Stomach (tissue), 9 donors: Measurements from ENCODE around the gene AFAP1. TPM values are rescaled to one million over a fixed set of nuclear protein-coding genes. Genes with fewer than 3 reads are reported as not detected.

Experiments used
- DNase-seq, 2 donors: peaks; one replicate each; pipeline versions ENCODE4 v3.0.0 to v3.0.0-alpha.2; 2013 to 2019
- H3K27ac ChIP-seq, 5 donors: fragments of 200-600 bp in 4 of 5; sonication (generic) in 4 of 5; one replicate each; pipeline ENCODE4 v1.5.1; 2013 to 2019; ENCODE audit warnings: mild to moderate bottlenecking in 1 of 5, moderate library complexity in 1 of 5
- H3K27me3 ChIP-seq, 3 donors: fragments of 200-600 bp; sonication (generic); one replicate each; pipeline ENCODE4 v1.5.1; 2017 to 2019; ENCODE audit warnings: mixed run types in 1 of 3
- H3K36me3 ChIP-seq, 4 donors: fragments of 200-600 bp; sonication (generic); 1 replicate in 3 of 4; 2 replicates in 1 of 4; pipeline ENCODE4 v1.5.1; 2016 to 2019
- H3K4me1 ChIP-seq, 4 donors: fragments of 200-600 bp; sonication (generic); one replicate each; pipeline ENCODE4 v1.5.1; 2016 to 2019
- H3K4me3 ChIP-seq, 4 donors: fragments of 200-600 bp; sonication (generic) in 3 of 4; one replicate each; pipeline ENCODE4 v1.5.1; 2016 to 2019; ENCODE audit warnings: mild to moderate bottlenecking in 1 of 4
- H3K9me3 ChIP-seq, 4 donors: fragments of 200-600 bp; sonication (generic); one replicate each; pipeline ENCODE4 v1.5.1; 2016 to 2019
- EP300 ChIP-seq: sonication (generic); formaldehyde crosslinking; IDR thresholded peaks from one replicate; pipeline ENCODE4 v1.6.1; 2017; ENCODE audit warnings: antibody characterized with exemption
- POLR2A ChIP-seq, 4 donors: fragments of 450-650 bp; IDR thresholded peaks; one replicate each; pipeline ENCODE4 v1.6.1; 2016; ENCODE audit warnings: antibody characterized with exemption in 4 of 4, control low read depth in 2 of 4, mild to moderate bottlenecking in 1 of 4, moderate library complexity in 1 of 4
- POLR2AphosphoS5 ChIP-seq, 3 donors: sonication (generic); formaldehyde crosslinking; IDR thresholded peaks; one replicate each; pipeline ENCODE4 v1.6.1; 2016; ENCODE audit warnings: antibody characterized with exemption in 3 of 3
- WGBS, 5 donors: extraction: QIAGEN DNeasy Blood & Tissue Kit in 3 of 5; methylation state at CpG; one replicate each; pipeline versions ENCODE4 v1.1.5 to v1.1.7; 2013 to 2018; 5-methylcytosine and 5-hydroxymethylcytosine counted together
- intact Hi-C: fragments of 100-400 bp; cut with DNase I; formaldehyde crosslinking; loops from one replicate; pipeline ENCODE4 v1.15.1; 2023; ENCODE audit warnings: low total_unique reads
- polyA plus RNA-seq, 3 donors: library from polyadenylated mRNA; stranded (reverse); fragments of 200-250 nt; gene quantifications; one replicate each; pipeline ENCODE4 v1.2.3, GENCODE V29; 2013
- total RNA-seq, 5 donors: library from RNA; depleted of rRNA; stranded (reverse); fragments of >200 nt; gene quantifications; one replicate each; pipeline versions ENCODE4 v1.1.0 to v1.2.3, GENCODE V29; 2014 to 2016
- TF ChIP-seq, protein P1 (sequence below), 7 experiments: fragments of 450-650 bp in 4 of 7; fragments of 200-600 bp in 3 of 7; sonication (generic) in 3 of 7; IDR thresholded peaks; one replicate each; pipeline ENCODE4 v1.5.1; 2016 to 2019; ENCODE audit warnings: antibody characterized with exemption in 7 of 7, control low read depth in 2 of 7, mild to moderate bottlenecking in 1 of 7
- donor health status: healthy with polysubstance abuse.
- donor health status: Bipolar disorder and iron deficiency.
- donor health status: healthy.

Gene AFAP1
- total and polyA plus RNA-seq, 8 donors, result 4.1 to 88.9 (median 12.8) TPM

DNA sequence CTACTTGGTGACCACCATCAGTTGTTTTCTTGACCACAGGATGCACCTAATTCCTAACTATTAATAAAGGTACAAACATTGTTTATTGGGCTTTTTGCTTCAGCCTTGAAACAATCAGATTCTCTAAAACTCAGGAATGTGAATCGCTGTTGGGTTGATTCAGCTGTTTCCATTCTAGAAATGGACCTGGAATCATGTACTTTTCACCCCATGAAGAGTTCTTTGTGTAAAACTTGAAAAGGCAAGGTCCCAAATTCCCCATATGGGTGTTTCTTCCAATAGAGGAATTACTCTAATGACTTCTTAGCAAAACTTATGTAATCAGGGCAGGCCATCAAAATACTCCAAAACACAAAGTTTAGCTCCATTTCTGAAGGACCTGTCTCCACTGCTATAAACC, 7.4 kb downstream of the AFAP1 start:
- intact Hi-C loops, result no loop called here
- Histone ChIP-seq H3K27me3 (no peaks in the 10 kb centered on the region), H3K9me3 (no peaks in the 10 kb centered on the region), H3K27ac (no peak overlapping the region), H3K36me3 (peaks cover 0 to 5% (median 0%) of the 10 kb centered on the region in 4 donors), H3K4me3 (no peak overlapping the region), H3K4me1 (peaks cover 9 to 40% (median 27%) of the 10 kb centered on the region in 4 donors)
- 80 to 95% (median 93%) methylated on average over 1 of the region's 1 CpG for WGBS, 5 donors
- TF ChIP-seq POLR2AphosphoS5 (IDR thresholded peaks at IDR 0.05), result no peak
- TF ChIP-seq POLR2A (IDR thresholded peaks at IDR 0.05), result no peak
- TF ChIP-seq, protein P1, sequence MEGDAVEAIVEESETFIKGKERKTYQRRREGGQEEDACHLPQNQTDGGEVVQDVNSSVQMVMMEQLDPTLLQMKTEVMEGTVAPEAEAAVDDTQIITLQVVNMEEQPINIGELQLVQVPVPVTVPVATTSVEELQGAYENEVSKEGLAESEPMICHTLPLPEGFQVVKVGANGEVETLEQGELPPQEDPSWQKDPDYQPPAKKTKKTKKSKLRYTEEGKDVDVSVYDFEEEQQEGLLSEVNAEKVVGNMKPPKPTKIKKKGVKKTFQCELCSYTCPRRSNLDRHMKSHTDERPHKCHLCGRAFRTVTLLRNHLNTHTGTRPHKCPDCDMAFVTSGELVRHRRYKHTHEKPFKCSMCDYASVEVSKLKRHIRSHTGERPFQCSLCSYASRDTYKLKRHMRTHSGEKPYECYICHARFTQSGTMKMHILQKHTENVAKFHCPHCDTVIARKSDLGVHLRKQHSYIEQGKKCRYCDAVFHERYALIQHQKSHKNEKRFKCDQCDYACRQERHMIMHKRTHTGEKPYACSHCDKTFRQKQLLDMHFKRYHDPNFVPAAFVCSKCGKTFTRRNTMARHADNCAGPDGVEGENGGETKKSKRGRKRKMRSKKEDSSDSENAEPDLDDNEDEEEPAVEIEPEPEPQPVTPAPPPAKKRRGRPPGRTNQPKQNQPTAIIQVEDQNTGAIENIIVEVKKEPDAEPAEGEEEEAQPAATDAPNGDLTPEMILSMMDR (IDR thresholded peaks at IDR 0.05), result no peak
- no peak for TF ChIP-seq EP300
- DNase-seq, result no peak

DNA sequence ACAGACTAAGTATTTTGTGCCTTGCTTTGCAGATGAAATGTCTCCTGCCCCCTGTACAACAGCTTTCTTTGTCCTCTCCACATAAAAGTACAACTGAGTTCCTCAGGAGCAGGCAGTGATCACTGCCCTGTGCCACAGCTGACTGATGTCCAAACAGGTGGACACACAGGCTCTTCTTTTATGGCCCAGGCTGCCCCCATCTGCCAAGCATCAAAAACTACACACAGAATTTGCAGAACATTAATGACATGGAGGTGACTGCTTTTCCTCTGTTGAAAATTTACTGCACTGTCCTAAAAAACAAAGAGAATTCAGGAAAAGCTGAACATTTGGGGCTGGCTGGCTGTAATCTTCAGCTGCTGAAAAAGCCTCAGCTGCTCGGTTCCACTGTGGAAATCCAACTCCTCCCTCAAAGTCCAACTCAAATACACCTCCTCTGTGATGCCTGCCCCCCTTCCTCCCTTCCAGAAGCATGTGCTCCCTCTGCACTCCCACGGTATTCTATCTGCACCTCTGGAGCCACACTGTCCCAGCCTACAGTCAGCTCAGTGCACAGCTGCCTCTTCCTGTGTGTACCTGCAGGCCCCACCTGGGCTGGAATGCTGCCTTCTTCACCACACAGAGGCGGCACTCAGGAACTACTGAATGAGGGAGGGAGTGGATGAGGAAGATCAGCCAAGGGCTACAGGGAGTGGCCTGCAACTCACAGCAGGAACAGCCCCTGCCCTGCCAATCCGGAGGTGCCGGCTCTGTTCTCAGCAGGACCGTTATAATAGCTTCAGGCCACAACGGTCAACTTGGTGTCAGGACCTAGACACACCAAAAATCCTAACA, 10.3 kb downstream of the AFAP1 start:
- peak; percentile 56 to 73 for DNase-seq
- WGBS, 5 donors, result 8 to 30% (median 9%) methylated on average over 7 of the region's 7 CpGs
- intact Hi-C loops, result no loop called here

DNA sequence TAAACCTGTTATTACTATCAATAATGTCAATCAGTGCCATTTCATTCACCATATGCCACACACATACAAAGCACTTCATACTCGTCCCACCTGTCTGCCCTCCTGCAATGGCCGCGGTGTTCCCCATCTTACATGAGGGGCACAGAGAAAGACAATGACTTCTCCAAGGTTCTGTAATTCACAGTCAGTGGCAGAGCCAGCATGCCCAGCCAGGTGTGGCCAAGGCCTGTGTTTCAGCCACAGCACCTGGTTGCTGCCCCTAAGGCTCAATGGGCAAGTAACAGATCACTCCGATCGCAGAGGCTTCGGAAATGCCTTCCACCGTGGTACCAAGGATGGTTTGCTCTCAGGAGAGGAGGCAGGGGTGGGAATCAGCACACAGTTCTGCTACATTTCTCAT, 10.9 kb downstream of the AFAP1 start:
- Histone ChIP-seq H3K27ac (peak overlapping the region in 1 of 5 donors; percentile 7), H3K36me3 (peaks cover 0 to 4% (median 0%) of the 10 kb centered on the region in 4 donors), H3K4me3 (no peak overlapping the region), H3K9me3 (no peaks in the 10 kb centered on the region), H3K4me1 (peaks cover 12 to 39% (median 23%) of the 10 kb centered on the region in 4 donors), H3K27me3 (no peaks in the 10 kb centered on the region)
- intact Hi-C loops, result no loop called here
- DNase-seq, result no peak
- no peak for TF ChIP-seq POLR2A (IDR thresholded peaks at IDR 0.05)
- TF ChIP-seq, protein P1 (IDR thresholded peaks at IDR 0.05), result no peak
- no peak for TF ChIP-seq EP300
- no peak for TF ChIP-seq POLR2AphosphoS5 (IDR thresholded peaks at IDR 0.05)
- WGBS, 5 donors, result 80 to 95% (median 87%) methylated on average over 7 of the region's 7 CpGs

More for the DNA sequence above, 10.3 kb downstream of the AFAP1 start:
- Histone ChIP-seq H3K9me3 (no peaks in the 10 kb centered on the region), H3K4me3 (no peak overlapping the region), H3K4me1 (peaks cover 13 to 33% (median 22%) of the 10 kb centered on the region in 4 donors), H3K27me3 (no peaks in the 10 kb centered on the region), H3K27ac (peak overlapping the region in 2 of 5 donors; percentile 3 to 7), H3K36me3 (peaks cover 0 to 5% (median 0%) of the 10 kb centered on the region in 4 donors)
- TF ChIP-seq, protein P1 (IDR thresholded peaks at IDR 0.05), result no peak
- peak in 1 of 3 donors; percentile 17 for TF ChIP-seq POLR2AphosphoS5 (IDR thresholded peaks at IDR 0.05)

GRCh38 chr4:7926822-7927221, 12.8 kb downstream of the AFAP1 start:
- Histone ChIP-seq H3K27me3 (no peaks in the 10 kb centered on the region), H3K27ac (no peak overlapping the region), H3K36me3 (no peaks in the 10 kb centered on the region), H3K4me3 (no peak overlapping the region), H3K4me1 (peaks cover 12 to 39% (median 23%) of the 10 kb centered on the region in 4 donors), H3K9me3 (no peaks in the 10 kb centered on the region)
- 86 to 93% (median 90%) methylated on average over 7 of the region's 7 CpGs for WGBS, 5 donors
- intact Hi-C loops, result no loop called here
- no peak for DNase-seq
- TF ChIP-seq POLR2AphosphoS5 (IDR thresholded peaks at IDR 0.05), result no peak
- TF ChIP-seq POLR2A (IDR thresholded peaks at IDR 0.05), result no peak
- TF ChIP-seq, protein P1 (IDR thresholded peaks at IDR 0.05), result no peak
- no peak for TF ChIP-seq EP300
